HFFc6 (cell line): ENCODE results near the gene LILRA6. TPM values are rescaled to one million over a fixed set of nuclear protein-coding genes. Genes with fewer than 3 reads are reported as not detected.
"Not testable (repeated sequence)": the region's sequence is repeated elsewhere in the genome, so short reads cannot be mapped to it uniquely, and the experiment has no call there.

Experiments used
- DNase-seq: peaks from one replicate; pipeline ENCODE4 v3.0.0-alpha.2; 2018
- H3K27ac Mint-ChIP-seq: 2 replicates; pipeline ENCODE4 v1.8.0; 2020; ENCODE audit warnings: mild to moderate bottlenecking, mixed read lengths
- H3K27me3 Mint-ChIP-seq: 2 replicates; pipeline ENCODE4 v1.8.0; 2021; ENCODE audit warnings: mild to moderate bottlenecking, moderate library complexity, mixed read lengths; ENCODE audit not compliant: insufficient read depth
- H3K36me3 Mint-ChIP-seq: 2 replicates; pipeline ENCODE4 v1.8.0; 2021; ENCODE audit warnings: low read depth, mixed read lengths
- H3K4me1 Mint-ChIP-seq: 2 replicates; pipeline ENCODE4 v1.8.0; 2020; ENCODE audit warnings: low read depth, mixed read lengths
- H3K4me3 Mint-ChIP-seq: 2 replicates; pipeline ENCODE4 v1.8.0; 2020; ENCODE audit warnings: mild to moderate bottlenecking, moderate library complexity, mixed read lengths
- H3K9me3 Mint-ChIP-seq: 2 replicates; pipeline ENCODE4 v1.8.0; 2020; ENCODE audit warnings: mild to moderate bottlenecking, mixed read lengths
- total RNA-seq, 6 experiments: library from RNA; stranded (reverse); fragmentation: NEBNext Ultra II Directional; extraction: Animal tissue kit (Norgen Biotek cat#: 25700); gene quantifications; 2 replicates in 1 of 6; 3 replicates in 5 of 6; pipeline ENCODE4 v1.2.3, GENCODE V29; 2021
- TF ChIP-seq, protein P1 (sequence below): fragments of 200-600 bp; sonication (generic); IDR thresholded peaks from 2 replicates; pipeline ENCODE4 v1.5.0; 2021; ENCODE audit warnings: antibody characterized with exemption, mild to moderate bottlenecking

Gene LILRA6
- total RNA-seq, 6 experiments from 2014 or later, result not detected

GRCh38 chr19:54233941-54234340 lies 8.6 kb downstream of the LILRA6 start:
- Mint-ChIP-seq H3K4me1 (peaks cover 10% of the 10 kb centered on the region; the same call in 1 of the 2 replicates), H3K9me3 (no peaks in the 10 kb centered on the region), H3K36me3 (no peaks in the 10 kb centered on the region), H3K4me3 (no peak overlapping the region), H3K27ac (no peak overlapping the region), H3K27me3 (peaks cover 31% of the 10 kb centered on the region)
- DNase-seq, result no peak
- TF ChIP-seq, protein P1, sequence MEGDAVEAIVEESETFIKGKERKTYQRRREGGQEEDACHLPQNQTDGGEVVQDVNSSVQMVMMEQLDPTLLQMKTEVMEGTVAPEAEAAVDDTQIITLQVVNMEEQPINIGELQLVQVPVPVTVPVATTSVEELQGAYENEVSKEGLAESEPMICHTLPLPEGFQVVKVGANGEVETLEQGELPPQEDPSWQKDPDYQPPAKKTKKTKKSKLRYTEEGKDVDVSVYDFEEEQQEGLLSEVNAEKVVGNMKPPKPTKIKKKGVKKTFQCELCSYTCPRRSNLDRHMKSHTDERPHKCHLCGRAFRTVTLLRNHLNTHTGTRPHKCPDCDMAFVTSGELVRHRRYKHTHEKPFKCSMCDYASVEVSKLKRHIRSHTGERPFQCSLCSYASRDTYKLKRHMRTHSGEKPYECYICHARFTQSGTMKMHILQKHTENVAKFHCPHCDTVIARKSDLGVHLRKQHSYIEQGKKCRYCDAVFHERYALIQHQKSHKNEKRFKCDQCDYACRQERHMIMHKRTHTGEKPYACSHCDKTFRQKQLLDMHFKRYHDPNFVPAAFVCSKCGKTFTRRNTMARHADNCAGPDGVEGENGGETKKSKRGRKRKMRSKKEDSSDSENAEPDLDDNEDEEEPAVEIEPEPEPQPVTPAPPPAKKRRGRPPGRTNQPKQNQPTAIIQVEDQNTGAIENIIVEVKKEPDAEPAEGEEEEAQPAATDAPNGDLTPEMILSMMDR, result no peak

- Mint-ChIP-seq H3K4me1 (peaks cover 10% of the 10 kb centered on the region; the same call in 1 of the 2 replicates), H3K4me3 (no peak overlapping the region), H3K36me3 (no peaks in the 10 kb centered on the region), H3K27ac (no peak overlapping the region), H3K9me3 (no peaks in the 10 kb centered on the region), H3K27me3 (peaks cover 32% of the 10 kb centered on the region)
- DNase-seq, result peak; percentile 64
- TF ChIP-seq, protein P1, result peak; percentile 94
Measured at GRCh38 chr19:54231077-54231931, 11.3 kb downstream of the LILRA6 start.

- DNase-seq, result no peak
- TF ChIP-seq, protein P1, result no peak
- no peaks in the 10 kb centered on the region for H3K9me3 Mint-ChIP-seq
- no peak overlapping the region for H3K27ac Mint-ChIP-seq
- H3K4me3 Mint-ChIP-seq, result no peak overlapping the region
- peaks cover 10% of the 10 kb centered on the region; the same call in 1 of the 2 replicates for H3K4me1 Mint-ChIP-seq
- H3K27me3 Mint-ChIP-seq, result peaks cover 28% of the 10 kb centered on the region
- H3K36me3 Mint-ChIP-seq, result no peaks in the 10 kb centered on the region
Measured at GRCh38 chr19:54230031-54230430, 12.6 kb downstream of the LILRA6 start.

DNA sequence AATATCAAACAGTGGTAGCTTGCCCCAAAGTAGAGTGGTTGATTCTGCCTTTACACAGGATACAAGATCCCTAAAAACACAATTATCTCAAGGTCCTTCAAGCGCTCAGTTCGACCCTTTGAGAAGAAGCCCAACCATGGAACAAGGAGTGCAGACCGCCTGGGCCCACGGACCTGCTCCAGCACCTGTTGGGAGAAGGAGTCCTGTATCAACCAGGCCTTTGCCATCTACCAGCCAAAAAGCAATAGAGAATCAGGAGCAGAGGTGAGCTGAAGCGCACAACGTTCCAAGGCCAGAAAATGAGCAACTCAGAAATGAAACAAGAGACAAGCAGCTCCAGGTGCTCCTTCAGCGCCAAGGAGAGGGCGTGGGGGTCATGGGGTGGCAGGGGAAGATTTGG lies 13.4 kb downstream of the LILRA6 start:
- Mint-ChIP-seq H3K4me1 (peaks cover 10% of the 10 kb centered on the region; the same call in 1 of the 2 replicates), H3K27me3 (peaks cover 30% of the 10 kb centered on the region), H3K9me3 (no peaks in the 10 kb centered on the region), H3K36me3 (no peaks in the 10 kb centered on the region), H3K27ac (no peak overlapping the region), H3K4me3 (no peak overlapping the region)
- TF ChIP-seq, protein P1, result no peak
- DNase-seq, result no peak

DNA sequence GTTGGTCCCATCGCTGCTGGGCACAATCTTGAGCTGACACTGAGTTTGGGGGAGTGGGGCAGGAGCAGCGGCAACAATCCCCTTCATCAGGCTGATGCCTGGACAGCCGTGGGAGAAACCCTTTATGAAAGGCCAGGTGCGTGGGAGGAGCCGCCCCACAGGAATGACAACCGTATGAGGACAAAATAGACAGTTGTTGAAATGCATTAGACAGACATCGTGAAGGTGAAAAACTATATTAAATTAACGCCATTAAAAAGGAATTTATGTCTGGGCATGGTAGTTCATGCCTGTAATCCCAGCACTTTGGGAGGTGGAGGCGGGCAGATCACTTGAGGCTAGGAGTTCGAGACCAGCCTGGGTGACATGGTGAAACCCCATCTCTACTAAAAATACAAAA lies 18.0 kb downstream of the LILRA6 start:
- H3K4me3 Mint-ChIP-seq, DNase-seq, H3K36me3 Mint-ChIP-seq, H3K4me1 Mint-ChIP-seq, H3K27ac Mint-ChIP-seq, H3K9me3 Mint-ChIP-seq: not testable (repeated sequence)
- H3K27me3 Mint-ChIP-seq, result peaks cover 28% of the 10 kb centered on the region

DNA sequence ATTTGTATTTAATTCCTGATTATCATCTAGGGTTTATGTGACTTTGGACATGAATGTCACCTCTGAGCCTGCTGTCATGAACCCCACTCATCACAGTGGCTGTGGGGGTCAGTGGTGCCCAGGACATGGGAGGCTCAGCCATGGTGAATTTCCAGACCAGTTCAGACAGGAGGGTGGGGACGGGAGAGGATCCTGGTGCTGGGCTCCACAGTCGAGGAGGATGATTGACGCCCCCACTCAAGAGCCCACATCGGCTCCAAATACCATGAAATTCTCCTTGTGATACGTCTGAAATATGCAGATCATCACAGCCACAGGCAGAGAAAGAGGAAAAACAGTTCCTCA lies 18.7 kb downstream of the LILRA6 start:
- not testable (repeated sequence) for H3K36me3 Mint-ChIP-seq, H3K27ac Mint-ChIP-seq, DNase-seq, H3K4me3 Mint-ChIP-seq, H3K9me3 Mint-ChIP-seq, H3K4me1 Mint-ChIP-seq
- peaks cover 26% of the 10 kb centered on the region for H3K27me3 Mint-ChIP-seq

DNA sequence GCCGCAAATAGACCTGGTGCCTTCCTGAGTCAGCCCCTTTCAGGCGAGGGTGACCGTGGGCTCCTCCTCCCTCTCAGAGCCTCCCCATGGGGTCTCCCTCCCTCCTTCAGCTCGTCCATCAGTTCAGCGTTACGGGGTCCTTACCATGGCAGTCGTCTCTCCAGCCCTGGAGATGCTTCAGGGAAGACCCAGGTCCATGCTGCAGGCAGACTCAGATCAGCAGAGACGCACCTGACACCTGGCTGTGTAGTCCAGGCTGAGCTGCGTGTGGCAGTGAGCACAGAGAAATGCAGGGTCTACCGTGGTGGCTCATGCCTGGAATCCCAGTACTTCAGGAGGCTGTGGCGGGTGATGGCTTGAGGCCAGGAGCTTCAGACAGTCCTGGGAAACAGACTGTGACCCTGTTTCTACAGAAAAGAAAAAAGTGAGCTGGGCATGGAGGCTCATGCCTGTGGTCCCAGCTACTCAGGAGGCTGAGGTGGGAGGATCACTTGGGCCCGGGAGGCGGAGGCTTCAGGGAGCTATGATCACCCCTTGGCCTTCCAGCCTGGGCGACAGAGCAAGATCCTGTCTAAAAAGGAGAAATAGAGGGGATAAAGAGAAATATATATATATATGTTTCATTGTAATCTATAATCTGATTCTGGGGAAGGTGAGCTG lies 19.2 kb downstream of the LILRA6 start:
- H3K27ac Mint-ChIP-seq, DNase-seq: not testable (repeated sequence)

GRCh38 chr19:54222474-54223276 lies 19.9 kb downstream of the LILRA6 start, which contains the start of gene LILRB3:
LILRB3 (minus strand) TSS chr19:54223007; CDS start chr19:54222976, 31 bp downstream.
- not testable (repeated sequence) for H3K27ac Mint-ChIP-seq, H3K4me1 Mint-ChIP-seq, H3K36me3 Mint-ChIP-seq, H3K9me3 Mint-ChIP-seq, H3K4me3 Mint-ChIP-seq, DNase-seq
- peaks cover 17% of the 10 kb centered on the region for H3K27me3 Mint-ChIP-seq

More for the DNA sequence above, 19.2 kb downstream of the LILRA6 start:
- H3K4me1 Mint-ChIP-seq, H3K36me3 Mint-ChIP-seq, H3K4me3 Mint-ChIP-seq, H3K9me3 Mint-ChIP-seq: not testable (repeated sequence)
- peaks cover 21% of the 10 kb centered on the region for H3K27me3 Mint-ChIP-seq

GRCh38 chr19:54221947-54222346 lies 20.6 kb downstream of the LILRA6 start:
- not testable (repeated sequence) for H3K4me1 Mint-ChIP-seq, H3K4me3 Mint-ChIP-seq, H3K27ac Mint-ChIP-seq, H3K36me3 Mint-ChIP-seq, DNase-seq, H3K9me3 Mint-ChIP-seq
- H3K27me3 Mint-ChIP-seq, result peaks cover 14% of the 10 kb centered on the region
